ENCODE data around the gene BACH1. TPM values are rescaled to one million over a fixed set of nuclear protein-coding genes. Genes with fewer than 3 reads are reported as not detected.

Gene BACH1
- total and polyA plus RNA-seq, 10 of the 15 experiments (the other 5 are each of a cell fraction or from before 2014, with no cell fraction given) = 3.2 to 25.7 (median 10.5) TPM

DNA sequence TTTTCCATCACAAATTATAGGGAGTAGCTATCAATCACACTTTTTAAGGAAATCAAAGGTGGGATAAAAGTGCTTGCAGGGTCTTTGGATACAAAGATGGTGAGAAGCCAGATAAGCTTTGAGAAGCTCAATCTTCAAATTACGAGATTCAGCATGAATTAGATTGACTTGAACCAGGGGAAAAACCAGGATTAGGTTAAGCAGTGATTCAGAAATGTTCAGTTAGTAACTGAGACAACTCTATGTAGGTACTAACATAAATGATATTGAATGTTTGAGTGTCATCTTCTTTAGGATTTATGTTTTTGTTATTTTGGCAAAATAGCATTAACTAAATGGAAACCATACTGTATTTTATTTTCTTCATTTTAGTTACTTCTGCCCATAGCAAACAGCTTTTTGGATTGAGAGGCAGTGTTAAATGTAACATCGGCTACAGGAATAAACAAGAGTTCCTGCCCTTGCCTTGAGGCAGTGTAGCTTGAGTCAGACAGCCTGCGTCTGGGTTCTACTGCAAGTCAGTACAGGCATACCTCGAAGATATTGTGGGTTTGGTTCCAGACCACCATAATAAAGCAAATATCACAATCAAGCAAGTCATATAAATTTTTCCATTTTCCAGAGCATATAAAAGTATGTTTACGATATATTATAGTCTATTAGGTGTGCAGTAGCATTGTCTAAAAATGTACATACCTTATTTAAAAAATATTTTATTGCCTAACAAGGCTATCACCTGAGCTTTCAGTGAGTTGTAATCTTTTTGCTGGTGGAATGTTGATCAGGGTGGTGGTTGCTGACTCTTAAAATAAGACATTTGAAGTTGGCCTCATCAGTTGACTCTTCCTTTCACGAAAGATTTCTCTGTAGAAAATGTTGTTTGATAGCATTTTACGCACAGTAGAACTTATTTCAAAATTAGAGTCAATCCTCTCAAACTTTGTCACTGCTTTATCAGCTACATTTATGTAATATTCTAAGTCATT is 36.9 kb upstream of the BACH1 start (continued):
- TF ChIP-seq, protein P1, sequence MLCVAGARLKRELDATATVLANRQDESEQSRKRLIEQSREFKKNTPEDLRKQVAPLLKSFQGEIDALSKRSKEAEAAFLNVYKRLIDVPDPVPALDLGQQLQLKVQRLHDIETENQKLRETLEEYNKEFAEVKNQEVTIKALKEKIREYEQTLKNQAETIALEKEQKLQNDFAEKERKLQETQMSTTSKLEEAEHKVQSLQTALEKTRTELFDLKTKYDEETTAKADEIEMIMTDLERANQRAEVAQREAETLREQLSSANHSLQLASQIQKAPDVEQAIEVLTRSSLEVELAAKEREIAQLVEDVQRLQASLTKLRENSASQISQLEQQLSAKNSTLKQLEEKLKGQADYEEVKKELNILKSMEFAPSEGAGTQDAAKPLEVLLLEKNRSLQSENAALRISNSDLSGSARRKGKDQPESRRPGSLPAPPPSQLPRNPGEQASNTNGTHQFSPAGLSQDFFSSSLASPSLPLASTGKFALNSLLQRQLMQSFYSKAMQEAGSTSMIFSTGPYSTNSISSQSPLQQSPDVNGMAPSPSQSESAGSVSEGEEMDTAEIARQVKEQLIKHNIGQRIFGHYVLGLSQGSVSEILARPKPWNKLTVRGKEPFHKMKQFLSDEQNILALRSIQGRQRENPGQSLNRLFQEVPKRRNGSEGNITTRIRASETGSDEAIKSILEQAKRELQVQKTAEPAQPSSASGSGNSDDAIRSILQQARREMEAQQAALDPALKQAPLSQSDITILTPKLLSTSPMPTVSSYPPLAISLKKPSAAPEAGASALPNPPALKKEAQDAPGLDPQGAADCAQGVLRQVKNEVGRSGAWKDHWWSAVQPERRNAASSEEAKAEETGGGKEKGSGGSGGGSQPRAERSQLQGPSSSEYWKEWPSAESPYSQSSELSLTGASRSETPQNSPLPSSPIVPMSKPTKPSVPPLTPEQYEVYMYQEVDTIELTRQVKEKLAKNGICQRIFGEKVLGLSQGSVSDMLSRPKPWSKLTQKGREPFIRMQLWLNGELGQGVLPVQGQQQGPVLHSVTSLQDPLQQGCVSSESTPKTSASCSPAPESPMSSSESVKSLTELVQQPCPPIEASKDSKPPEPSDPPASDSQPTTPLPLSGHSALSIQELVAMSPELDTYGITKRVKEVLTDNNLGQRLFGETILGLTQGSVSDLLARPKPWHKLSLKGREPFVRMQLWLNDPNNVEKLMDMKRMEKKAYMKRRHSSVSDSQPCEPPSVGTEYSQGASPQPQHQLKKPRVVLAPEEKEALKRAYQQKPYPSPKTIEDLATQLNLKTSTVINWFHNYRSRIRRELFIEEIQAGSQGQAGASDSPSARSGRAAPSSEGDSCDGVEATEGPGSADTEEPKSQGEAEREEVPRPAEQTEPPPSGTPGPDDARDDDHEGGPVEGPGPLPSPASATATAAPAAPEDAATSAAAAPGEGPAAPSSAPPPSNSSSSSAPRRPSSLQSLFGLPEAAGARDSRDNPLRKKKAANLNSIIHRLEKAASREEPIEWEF (IDR thresholded peaks at IDR 0.05; ENCODE audit: insufficient replicate concordance, low read depth, low read length) = no peak
- TF ChIP-seq POU2F2 (IDR thresholded peaks at IDR 0.05; ENCODE audit: borderline replicate concordance, low read depth, low read length) (no peak), MEF2A (IDR thresholded peaks at IDR 0.05; ENCODE audit: insufficient read depth, low read depth, low read length) (no peak), JUNB (IDR thresholded peaks at IDR 0.05) (no peak), RCOR1 (conservative IDR thresholded peaks at IDR 0.05; ENCODE audit: low read depth, low read length) (no peak), ZBTB40 (IDR thresholded peaks at IDR 0.05; ENCODE audit: borderline replicate concordance) (no peak), EP300 (IDR thresholded peaks at IDR 0.05; ENCODE audit: borderline replicate concordance in 1 of 2, control insufficient read depth in 1 of 2, low read depth in 2 of 2, low read length in 2 of 2) (no peak), POLR2A (IDR thresholded peaks at IDR 0.05; ENCODE audit: low read depth, low read length) (no peak), NR2C1 (IDR thresholded peaks at IDR 0.05) (no peak)
- TF ChIP-seq, protein P2, sequence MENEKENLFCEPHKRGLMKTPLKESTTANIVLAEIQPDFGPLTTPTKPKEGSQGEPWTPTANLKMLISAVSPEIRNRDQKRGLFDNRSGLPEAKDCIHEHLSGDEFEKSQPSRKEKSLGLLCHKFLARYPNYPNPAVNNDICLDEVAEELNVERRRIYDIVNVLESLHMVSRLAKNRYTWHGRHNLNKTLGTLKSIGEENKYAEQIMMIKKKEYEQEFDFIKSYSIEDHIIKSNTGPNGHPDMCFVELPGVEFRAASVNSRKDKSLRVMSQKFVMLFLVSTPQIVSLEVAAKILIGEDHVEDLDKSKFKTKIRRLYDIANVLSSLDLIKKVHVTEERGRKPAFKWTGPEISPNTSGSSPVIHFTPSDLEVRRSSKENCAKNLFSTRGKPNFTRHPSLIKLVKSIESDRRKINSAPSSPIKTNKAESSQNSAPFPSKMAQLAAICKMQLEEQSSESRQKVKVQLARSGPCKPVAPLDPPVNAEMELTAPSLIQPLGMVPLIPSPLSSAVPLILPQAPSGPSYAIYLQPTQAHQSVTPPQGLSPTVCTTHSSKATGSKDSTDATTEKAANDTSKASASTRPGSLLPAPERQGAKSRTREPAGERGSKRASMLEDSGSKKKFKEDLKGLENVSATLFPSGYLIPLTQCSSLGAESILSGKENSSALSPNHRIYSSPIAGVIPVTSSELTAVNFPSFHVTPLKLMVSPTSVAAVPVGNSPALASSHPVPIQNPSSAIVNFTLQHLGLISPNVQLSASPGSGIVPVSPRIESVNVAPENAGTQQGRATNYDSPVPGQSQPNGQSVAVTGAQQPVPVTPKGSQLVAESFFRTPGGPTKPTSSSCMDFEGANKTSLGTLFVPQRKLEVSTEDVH (IDR thresholded peaks at IDR 0.05; ENCODE audit: low read depth, partially characterized antibody) = no peak

Measured in GM12878 (cell line).